NCI-H748 treated with DMSO at 0.1 percent for 48 hours (cell line): ENCODE measurements around the gene NDUFA13.

Source experiments
- DNase-seq: peaks from one replicate; lab custom pipeline; 2025; lab: John Stamatoyannopoulos, UW

The NDUFA13 gene

GRCh38 chr19:19510432-19510831, 5.6 kb upstream of the NDUFA13 start:
- DNase-seq, result no peak

GRCh38 chr19:19513682-19514081, 2.3 kb upstream of the NDUFA13 start:
- no peak for DNase-seq

- DNase-seq, result no peak
These were observed 1.8 kb upstream of the NDUFA13 start for GRCh38 chr19:19514215-19514657.

GRCh38 chr19:19514881-19515641, 964 bp upstream of the NDUFA13 start, which contains the start of gene TSSK6:
TSS of gene TSSK6 (minus strand) at chr19:19515548. CDS start at chr19:19515427, 121 bp downstream.
- DNase-seq, result no peak

GRCh38 chr19:19517235-19517619, 1.2 kb downstream of the NDUFA13 start:
- DNase-seq, result no peak

GRCh38 chr19:19520989-19521388, 5.0 kb downstream of the NDUFA13 start:
- no peak for DNase-seq

GRCh38 chr19:19523177-19523576, 7.2 kb downstream of the NDUFA13 start:
- DNase-seq, result no peak

GRCh38 chr19:19524053-19524452, 8.0 kb downstream of the NDUFA13 start:
- no peak for DNase-seq

GRCh38 chr19:19525611-19526380, 9.8 kb downstream of the NDUFA13 start:
- no peak for DNase-seq

- no peak for DNase-seq
These were observed 10.8 kb downstream of the NDUFA13 start for GRCh38 chr19:19526581-19527370.

- DNase-seq, result no peak
These were observed 11.3 kb downstream of the NDUFA13 start for GRCh38 chr19:19527371-19527656.

- no peak for DNase-seq
These were observed 11.9 kb downstream of the NDUFA13 start for GRCh38 chr19:19527674-19528625.

GRCh38 chr19:19528721-19529490, 12.9 kb downstream of the NDUFA13 start, which contains the start of gene YJEFN3:
TSS of gene YJEFN3 (plus strand) at chr19:19528911. CDS start at chr19:19528933, 22 bp downstream.
- peak; percentile 30 for DNase-seq

GRCh38 chr19:19529783-19530422, 13.9 kb downstream of the NDUFA13 start:
- DNase-seq, result no peak

- no peak for DNase-seq
These were observed 14.4 kb downstream of the NDUFA13 start for GRCh38 chr19:19530423-19530804.

GRCh38 chr19:19530889-19531288, 14.9 kb downstream of the NDUFA13 start:
- DNase-seq, result no peak

GRCh38 chr19:19531951-19532805, 16.2 kb downstream of the NDUFA13 start:
- peak; percentile 20 for DNase-seq

GRCh38 chr19:19532806-19533701, 17.0 kb downstream of the NDUFA13 start:
- no peak for DNase-seq
